RPMI7951 (cell line): Measurements from ENCODE around the gene HTR1D. TPM values are rescaled to one million over a fixed set of nuclear protein-coding genes. Genes with fewer than 3 reads are reported as not detected.
A peak's percentile ranks its signal among the peaks of the same experiment; 100 is the strongest.
"Not testable (repeated sequence)": the region's sequence is repeated elsewhere in the genome, so short reads cannot be mapped to it uniquely, and the experiment has no call there.

ENCODE experiments used
- DNase-seq: peaks from one replicate; pipeline ENCODE4 v3.0.0-alpha.2; 2012; ENCODE audit warnings: low read depth
- total RNA-seq: library from RNA; depleted of rRNA; stranded (reverse); fragments of >200 nt; shearing (Covaris generic); gene quantifications from 2 replicates; pipeline ENCODE4 v1.2.3, GENCODE V29; 2014

HTR1D gene
- total RNA-seq, 1 experiment from 2014 or later: 0.12 TPM

- no peak for DNase-seq
These were observed 406 bp downstream of the HTR1D start for GRCh38 chr1:23216771-23217420.

- DNase-seq: no peak
These were observed 1.4 kb downstream of the HTR1D start for GRCh38 chr1:23215751-23216449.

GRCh38 chr1:23215291-23215690 lies 2.0 kb downstream of the HTR1D start:
- DNase-seq: no peak

- peak; percentile 26 for DNase-seq
These were observed 2.7 kb downstream of the HTR1D start for GRCh38 chr1:23214640-23215039.

DNA sequence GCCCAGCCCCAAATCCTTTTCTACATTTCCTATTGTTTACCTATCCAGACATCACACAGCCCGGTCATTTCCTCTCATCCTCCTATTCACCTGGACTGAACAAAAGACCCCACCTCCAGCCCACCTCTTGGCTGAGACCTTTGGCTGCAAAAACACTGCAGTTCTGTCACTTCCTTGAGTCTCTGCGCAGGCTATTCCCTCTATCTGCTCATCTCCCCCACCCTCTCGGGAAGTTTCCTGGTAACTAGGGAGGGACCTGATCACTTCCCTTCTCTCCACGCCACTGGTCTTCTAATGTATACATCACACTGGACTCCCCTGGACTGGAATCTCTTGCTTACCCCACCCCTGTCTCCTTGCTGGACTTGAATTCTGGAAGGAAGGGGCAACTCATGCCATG lies 5.3 kb downstream of the HTR1D start:
- DNase-seq: no peak

GRCh38 chr1:23210963-23211362 lies 6.3 kb downstream of the HTR1D start:
- no peak for DNase-seq

GRCh38 chr1:23210351-23210785 lies 6.9 kb downstream of the HTR1D start:
- DNase-seq: no peak

DNA sequence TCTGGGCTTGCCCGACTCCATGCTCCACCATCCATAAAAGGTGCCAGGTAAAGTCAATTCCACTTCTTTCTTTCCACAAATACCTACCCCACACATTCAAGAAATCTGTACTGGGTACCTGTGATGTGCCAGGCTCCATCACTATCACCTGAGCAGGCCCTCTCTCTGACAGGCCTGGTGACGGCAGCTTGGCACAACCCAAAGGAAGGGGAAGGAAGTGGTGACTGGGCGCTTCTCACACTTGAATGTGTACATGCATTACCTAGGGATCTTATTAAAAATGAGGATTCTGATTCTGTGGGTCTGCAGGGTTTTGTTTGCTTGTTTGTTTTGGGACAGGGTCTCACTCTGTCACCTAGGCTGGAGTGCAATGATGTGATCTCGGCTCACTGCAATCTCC lies 7.5 kb downstream of the HTR1D start:
- DNase-seq: no peak

DNA sequence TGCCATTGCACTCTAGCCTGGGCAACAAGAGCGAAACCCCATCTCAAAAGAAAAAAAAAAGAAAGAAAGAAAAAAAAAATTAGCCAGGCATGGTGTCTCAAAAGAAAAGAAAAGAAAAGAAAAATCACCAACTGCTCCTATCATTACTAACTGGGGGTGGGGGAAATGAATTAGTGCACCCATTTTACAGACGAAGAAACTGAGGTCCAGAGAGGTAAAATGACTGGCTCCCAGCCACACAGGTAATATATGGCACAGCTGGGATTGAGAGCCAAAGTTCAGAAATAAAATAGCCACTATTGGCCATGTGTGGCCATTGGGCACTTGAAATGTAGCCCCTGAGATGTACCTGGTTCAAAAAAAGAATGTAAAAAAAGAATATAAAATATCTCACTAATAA lies 8.8 kb downstream of the HTR1D start:
- DNase-seq: no peak

GRCh38 chr1:23207733-23208132 lies 9.6 kb downstream of the HTR1D start:
- DNase-seq: not testable (repeated sequence)

GRCh38 chr1:23202263-23202749 lies 15.0 kb downstream of the HTR1D start:
- peak; percentile 81 for DNase-seq

DNA sequence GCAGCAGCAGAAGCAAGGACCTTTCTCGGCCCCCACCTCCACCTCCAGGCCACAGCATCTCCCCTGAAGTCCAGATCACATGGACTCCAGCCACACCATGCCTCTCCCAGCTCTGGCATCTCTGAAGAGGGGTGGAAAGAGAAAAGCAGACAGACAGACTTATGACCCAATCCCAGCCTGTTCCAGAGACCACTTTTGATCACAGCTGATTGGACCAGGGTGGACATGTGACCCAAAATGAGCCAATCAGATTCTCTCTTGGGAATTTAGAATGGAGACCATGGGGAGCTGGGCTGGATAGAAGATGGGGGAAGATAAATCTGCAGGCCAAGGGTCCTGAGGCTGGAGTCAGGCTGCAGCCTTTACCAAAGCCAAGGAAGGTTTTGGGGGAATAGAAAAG lies 16.4 kb downstream of the HTR1D start:
- DNase-seq: no peak

DNA sequence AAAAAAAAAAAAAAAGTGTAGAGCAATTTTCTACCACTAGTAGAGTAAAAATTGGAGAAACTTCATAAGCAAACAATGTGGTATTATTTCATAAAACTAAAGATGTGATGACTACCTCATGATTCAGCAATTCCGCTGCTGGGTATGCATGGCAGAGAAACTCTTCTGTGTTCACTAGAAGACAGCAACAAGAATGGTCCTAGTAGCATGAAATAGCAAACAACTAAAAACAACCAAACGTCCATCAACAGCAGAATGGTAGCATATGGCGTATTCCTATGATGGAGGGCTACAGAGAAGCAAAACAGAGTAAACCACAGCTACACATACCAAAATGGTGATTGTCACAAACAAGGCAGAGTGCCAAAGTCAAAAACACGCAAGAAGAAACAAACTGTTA lies 18.9 kb downstream of the HTR1D start:
- DNase-seq: peak; percentile 93

- peak; percentile 98 for DNase-seq
These were observed 20.5 kb downstream of the HTR1D start for GRCh38 chr1:23196627-23197328.

- peak; percentile 95 for DNase-seq
These were observed 22.9 kb downstream of the HTR1D start for GRCh38 chr1:23194119-23194984.

DNA sequence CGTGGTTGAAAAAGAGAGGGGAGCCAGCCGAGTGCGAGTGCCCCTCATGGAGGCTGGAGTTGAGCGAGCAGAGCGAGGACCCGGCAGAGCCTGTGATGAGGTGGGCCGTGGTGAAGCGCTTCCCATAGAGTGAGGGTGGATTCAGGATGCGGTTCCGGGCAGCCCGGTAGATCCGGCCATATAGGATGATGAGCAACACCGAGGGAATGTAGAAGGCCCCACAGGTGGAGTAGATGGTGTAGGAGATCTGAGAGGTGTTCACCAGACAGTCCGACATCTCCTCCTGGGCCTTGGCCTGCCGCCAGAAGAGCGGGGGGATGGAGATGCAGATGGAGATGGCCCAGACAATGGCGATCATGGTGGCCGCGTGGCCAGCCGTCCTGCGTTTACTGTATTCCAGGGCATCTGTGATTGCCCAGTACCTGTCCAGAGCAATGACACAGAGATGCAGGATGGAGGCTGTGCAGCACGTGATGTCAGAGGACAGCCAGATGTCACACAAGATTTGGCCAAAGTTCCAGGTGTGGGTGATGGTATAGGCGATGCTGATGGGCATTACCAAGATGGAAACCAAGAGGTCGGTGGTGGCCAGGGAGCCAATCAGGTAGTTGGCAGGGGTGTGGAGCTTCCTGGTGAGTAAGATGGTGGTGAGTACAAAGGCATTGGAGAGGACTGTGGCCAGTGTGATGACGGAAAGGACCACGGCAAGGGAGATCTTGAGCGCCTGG lies 23.7 kb downstream of the HTR1D start:
- DNase-seq: no peak

DNA sequence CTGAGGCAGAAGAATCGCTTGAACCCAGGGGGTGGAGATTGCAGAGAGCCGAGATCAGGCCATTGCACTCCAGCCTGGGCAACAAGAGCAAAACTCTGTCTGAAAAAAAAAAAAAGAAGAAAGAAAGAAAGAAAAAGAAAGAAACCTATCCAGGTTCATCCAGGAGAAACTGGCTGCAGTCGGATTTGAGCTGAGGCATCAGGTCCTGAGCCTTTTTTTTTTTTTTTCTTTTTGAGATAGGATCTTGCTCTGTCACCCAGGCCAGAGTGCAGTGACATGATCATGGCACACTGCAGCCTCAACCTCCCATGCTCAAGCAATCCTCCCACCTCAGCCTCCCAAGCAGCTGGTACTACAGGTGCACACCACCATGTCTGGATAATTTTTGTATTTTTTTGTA lies 26.1 kb downstream of the HTR1D start:
- DNase-seq: no peak

DNA sequence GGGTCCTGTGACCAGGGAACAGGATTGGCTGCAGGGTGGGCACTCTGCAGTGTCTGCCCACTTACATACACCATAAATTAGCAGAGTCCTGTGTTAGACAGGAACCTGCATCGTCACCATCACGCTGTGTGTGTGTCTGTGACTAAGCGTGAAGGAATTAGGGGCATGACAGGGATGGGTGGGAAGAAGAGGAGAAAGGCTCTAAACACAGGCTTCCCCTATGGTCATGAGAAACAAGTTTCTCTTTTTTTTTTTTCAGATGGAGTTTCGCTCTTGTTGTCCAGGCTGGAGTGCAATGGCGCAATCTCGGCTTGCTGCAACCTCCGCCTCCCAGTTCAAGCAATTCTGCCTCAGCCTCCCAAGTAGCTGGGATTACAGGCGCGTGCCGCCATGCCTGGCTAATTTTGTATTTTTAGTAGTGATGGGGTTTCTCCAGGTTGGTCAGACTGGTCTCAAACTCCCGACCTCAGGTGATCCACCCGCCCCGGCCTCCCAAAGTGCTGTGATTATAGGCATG lies 28.3 kb downstream of the HTR1D start:
- DNase-seq: peak; percentile 93

GRCh38 chr1:23188434-23188884 lies 28.8 kb downstream of the HTR1D start:
- DNase-seq: no peak

GRCh38 chr1:23187637-23188036 lies 29.7 kb downstream of the HTR1D start:
- DNase-seq: no peak

- no peak for DNase-seq
These were observed 31.9 kb downstream of the HTR1D start for GRCh38 chr1:23185381-23185780.
